Colonic mucosa (tissue), 4 donors: Measurements from ENCODE around the gene FCER2. TPM values are rescaled to one million over a fixed set of nuclear protein-coding genes. Genes with fewer than 3 reads are reported as not detected.

Experiments
- DNase-seq: peaks from one replicate; pipeline ENCODE4 v3.0.0-alpha.2; 2020
- H3K27ac ChIP-seq: fragments of 200-600 bp; one replicate; pipeline ENCODE4 v1.8.0; 2021
- H3K27me3 ChIP-seq: fragments of 200-600 bp; one replicate; pipeline ENCODE4 v1.8.0; 2021
- H3K36me3 ChIP-seq: fragments of 200-600 bp; one replicate; pipeline ENCODE4 v1.8.0; 2021
- H3K4me1 ChIP-seq: fragments of 200-600 bp; one replicate; pipeline ENCODE4 v1.8.0; 2021; ENCODE audit warnings: mild to moderate bottlenecking
- H3K4me3 ChIP-seq: fragments of 200-600 bp; one replicate; pipeline ENCODE4 v1.8.0; 2021
- H3K9ac ChIP-seq, 2 donors: one replicate each; pipeline ENCODE4 v1.7.0; 2013; ENCODE audit warnings: control low read depth in 2 of 2, low read depth in 2 of 2, low read length in 2 of 2
- H3K9me3 ChIP-seq: fragments of 200-600 bp; one replicate; pipeline ENCODE4 v1.8.0; 2021
- intact Hi-C: fragments of 100-400 bp; cut with DNase I; formaldehyde crosslinking; loops from one replicate; pipeline ENCODE4 v1.14.1; 2022
- total RNA-seq, 2 donors: library from RNA; stranded (reverse); fragmentation: NEBNext Ultra II Directional in 1 of 2; extraction: Animal tissue kit (Norgen Biotek cat#: 25700) in 1 of 2; gene quantifications; one replicate each; pipeline ENCODE4 v1.2.1, GENCODE V29; 2021
- TF ChIP-seq, protein P1 (sequence below): fragments of 200-600 bp; IDR thresholded peaks from one replicate; pipeline ENCODE4 v1.8.0; 2022; ENCODE audit warnings: antibody characterized with exemption, mild to moderate bottlenecking
- donor health status: healthy.
- donor health status: DM: no; HTN: no; CAD: no.
- donor health status: DM: no; HTN: no; CAD: no.

FCER2 gene
- total RNA-seq, 2 donors from 2014 or later, result 0.35 to 1.3 TPM

DNA sequence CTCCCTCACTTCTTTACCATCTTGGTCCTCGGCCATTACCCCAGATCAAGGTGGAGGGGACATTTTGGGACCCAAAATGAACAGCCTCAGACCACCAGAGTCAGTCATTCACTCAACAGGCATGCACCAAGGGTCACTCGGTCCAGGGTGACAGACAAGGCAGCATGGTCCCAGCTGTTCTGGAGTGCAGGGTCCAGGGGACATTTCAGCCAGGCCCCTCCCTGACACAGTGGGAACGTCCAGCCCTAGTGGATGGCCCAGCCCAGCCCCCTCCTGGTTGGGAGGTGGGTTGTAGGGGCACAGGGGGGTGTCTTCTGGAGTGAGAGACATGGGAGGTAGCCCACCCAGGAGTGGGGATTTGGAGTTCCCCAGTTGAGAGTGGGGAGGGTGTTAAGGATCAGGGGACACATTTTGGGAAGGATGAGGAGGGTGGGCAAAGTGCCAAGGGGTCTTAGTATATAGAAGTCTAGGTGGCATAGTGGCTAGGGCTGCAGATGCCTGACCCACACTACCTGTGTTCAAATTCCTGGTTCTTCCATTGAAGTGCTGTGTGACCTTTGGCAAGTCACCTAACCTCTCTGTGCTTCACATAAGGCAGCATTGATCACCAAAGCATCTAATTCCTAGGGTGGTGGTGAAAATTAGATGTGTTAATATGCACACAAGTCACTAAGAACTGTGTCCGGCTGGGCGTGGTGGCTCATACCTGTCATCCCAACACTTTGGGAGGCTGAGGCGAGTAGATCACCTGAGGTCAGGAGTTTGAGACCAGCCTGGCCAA is 2.5 kb upstream of the FCER2 start:
- TF ChIP-seq, protein P1, sequence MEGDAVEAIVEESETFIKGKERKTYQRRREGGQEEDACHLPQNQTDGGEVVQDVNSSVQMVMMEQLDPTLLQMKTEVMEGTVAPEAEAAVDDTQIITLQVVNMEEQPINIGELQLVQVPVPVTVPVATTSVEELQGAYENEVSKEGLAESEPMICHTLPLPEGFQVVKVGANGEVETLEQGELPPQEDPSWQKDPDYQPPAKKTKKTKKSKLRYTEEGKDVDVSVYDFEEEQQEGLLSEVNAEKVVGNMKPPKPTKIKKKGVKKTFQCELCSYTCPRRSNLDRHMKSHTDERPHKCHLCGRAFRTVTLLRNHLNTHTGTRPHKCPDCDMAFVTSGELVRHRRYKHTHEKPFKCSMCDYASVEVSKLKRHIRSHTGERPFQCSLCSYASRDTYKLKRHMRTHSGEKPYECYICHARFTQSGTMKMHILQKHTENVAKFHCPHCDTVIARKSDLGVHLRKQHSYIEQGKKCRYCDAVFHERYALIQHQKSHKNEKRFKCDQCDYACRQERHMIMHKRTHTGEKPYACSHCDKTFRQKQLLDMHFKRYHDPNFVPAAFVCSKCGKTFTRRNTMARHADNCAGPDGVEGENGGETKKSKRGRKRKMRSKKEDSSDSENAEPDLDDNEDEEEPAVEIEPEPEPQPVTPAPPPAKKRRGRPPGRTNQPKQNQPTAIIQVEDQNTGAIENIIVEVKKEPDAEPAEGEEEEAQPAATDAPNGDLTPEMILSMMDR, result no peak
- intact Hi-C loops, result no loop called here
- DNase-seq, result no peak
- Histone ChIP-seq H3K27me3 (no peaks in the 10 kb centered on the region), H3K9ac (no peak overlapping the region), H3K4me3 (no peak overlapping the region), H3K4me1 (no peaks in the 10 kb centered on the region), H3K9me3 (no peaks in the 10 kb centered on the region), H3K27ac (no peak overlapping the region), H3K36me3 (no peaks in the 10 kb centered on the region)

DNA sequence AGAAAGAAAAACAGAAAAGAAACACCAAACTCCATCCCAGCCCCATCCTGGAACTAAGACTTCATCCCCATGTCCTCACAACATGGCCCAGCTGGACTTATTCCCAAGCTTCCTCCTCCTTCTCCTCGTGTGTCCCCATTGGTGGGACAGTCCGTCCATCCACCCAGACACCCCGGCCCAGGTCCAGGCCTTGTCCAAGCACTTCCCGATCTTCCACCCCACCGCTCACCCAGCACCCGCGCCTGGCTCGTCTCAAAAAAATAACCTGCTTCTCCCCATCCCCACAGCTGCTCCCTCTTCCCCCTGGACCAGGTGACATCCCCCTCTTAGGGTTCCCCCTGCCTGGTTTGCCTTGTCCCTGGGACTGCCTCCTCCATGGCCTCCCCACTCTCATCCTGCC is 1.4 kb upstream of the FCER2 start:
- TF ChIP-seq, protein P1, result no peak
- H3K9ac ChIP-seq, result no peak overlapping the region
- intact Hi-C loops, result no loop called here
- no peak for DNase-seq
- no peaks in the 10 kb centered on the region for H3K9me3 ChIP-seq
- H3K27ac ChIP-seq, result no peak overlapping the region
- H3K36me3 ChIP-seq, result no peaks in the 10 kb centered on the region
- no peaks in the 10 kb centered on the region for H3K27me3 ChIP-seq
- no peaks in the 10 kb centered on the region for H3K4me1 ChIP-seq
- no peak overlapping the region for H3K4me3 ChIP-seq

DNA sequence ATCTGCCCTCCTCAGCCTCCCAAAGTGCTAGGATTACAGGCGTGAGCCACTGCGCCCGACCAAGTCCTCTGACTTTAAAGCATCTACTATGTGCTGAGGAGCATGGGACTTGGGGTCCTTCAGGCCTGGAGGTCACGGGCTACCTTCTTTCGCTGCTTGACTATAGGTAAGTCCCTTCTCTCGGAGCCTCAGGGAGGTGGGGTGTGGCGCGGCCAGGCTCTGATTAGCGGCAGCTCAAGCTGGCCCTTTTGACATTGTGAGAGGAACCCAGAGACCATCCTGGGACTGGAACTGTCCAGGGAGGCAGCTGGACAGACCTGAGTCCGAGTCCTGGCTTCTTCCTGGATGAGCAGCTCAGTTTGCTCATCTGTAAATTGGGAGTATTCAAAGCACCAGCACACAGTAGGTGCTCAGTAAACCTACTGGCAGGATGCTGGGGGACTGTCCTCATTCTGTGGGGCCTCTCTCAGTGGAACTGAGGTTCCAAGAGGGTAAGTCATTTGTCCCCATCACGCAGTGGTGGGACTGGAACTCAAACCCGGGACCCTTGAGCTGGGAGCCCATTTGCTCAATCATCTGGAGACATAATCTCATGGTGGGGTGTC is 780 bp downstream of the FCER2 start:
- Histone ChIP-seq H3K9me3 (no peaks in the 10 kb centered on the region), H3K27ac (no peak overlapping the region), H3K4me1 (no peaks in the 10 kb centered on the region), H3K36me3 (no peaks in the 10 kb centered on the region), H3K27me3 (no peaks in the 10 kb centered on the region), H3K4me3 (no peak overlapping the region), H3K9ac (no peak overlapping the region)
- no peak for DNase-seq
- TF ChIP-seq, protein P1, result no peak
- intact Hi-C loops, result no loop called here

DNA sequence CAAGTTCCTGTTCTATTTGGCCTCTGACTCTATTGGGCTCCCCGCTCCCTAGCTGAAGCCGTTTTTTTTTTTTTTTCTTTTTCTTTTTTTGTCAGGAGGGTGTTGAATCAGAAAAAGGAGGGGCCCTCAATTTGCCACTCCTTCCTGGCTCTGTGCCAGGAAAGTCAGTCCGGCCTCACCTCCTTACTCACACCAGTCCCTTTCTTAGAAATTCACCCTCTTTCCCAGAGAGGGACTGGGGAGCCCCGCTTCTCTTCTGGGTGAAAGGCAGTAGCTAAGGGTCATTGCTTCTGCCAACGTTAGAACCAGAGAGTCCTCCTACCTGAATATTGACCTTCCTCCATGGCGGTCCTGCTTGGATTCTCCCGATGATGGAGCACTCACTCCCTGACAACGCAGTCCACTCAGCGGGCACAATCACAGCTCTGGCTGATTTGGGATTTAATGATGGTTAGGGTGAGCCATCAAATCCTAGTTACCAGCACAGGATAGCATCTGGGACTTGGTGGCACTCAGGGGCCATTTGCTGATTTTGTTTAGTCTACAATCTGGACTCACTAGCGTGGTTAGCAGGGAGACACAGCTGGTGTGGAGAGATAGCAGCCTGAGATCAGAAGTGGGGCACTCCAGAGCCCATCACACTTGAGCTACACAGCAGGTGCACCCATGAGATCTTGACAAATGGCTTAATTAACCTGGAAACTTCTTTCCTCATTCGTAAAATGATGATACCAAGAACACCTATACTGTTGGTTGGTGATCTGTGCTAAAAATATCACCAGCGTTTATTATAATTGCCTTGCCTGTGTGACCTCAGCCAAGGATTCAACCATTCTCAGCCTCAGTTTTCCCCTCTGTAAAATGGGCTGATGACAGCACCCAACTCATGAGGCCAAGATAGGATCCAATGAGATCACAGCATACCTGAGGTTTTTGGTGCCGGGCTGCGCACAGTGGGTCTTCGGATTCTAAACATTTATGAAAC is 2.2 kb downstream of the FCER2 start:
- H3K36me3 ChIP-seq, result no peaks in the 10 kb centered on the region
- no peaks in the 10 kb centered on the region for H3K9me3 ChIP-seq
- intact Hi-C loops, result no loop called here
- no peaks in the 10 kb centered on the region for H3K27me3 ChIP-seq
- no peak for DNase-seq
- no peak overlapping the region for H3K27ac ChIP-seq
- H3K4me1 ChIP-seq, result no peaks in the 10 kb centered on the region
- H3K4me3 ChIP-seq, result no peak overlapping the region
- TF ChIP-seq, protein P1, result no peak
- no peak overlapping the region for H3K9ac ChIP-seq

DNA sequence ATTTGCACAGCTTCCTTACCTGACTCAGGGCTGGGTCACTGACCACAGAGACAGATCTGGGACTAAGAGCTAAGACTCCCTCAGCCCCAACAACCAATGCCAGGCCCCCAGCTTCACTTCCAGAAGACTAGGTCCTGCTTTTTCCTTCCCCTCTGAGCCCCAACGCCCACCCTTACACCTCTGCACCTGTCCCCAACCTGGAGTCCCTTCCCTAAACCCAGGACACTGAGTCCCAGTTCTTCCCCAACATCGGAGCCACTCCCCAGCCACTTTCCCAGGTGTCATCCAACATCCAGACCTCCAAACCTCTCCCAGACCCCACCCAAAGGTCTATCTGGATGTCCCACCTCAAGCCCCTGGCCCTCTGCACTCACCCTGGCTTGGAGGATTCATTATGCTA is 2.9 kb downstream of the FCER2 start:
- Histone ChIP-seq H3K9ac (no peak overlapping the region), H3K27ac (no peak overlapping the region), H3K27me3 (no peaks in the 10 kb centered on the region), H3K36me3 (no peaks in the 10 kb centered on the region), H3K4me1 (no peaks in the 10 kb centered on the region), H3K9me3 (no peaks in the 10 kb centered on the region), H3K4me3 (no peak overlapping the region)
- intact Hi-C loops, result no loop called here
- no peak for DNase-seq
- TF ChIP-seq, protein P1, result no peak
